NOMO-1 treated with dmso at 0.1 percent for 144 hours (cell line): ENCODE results near the gene DYNC1I2.
"Not testable (repeated sequence)": the region's sequence is repeated elsewhere in the genome, so short reads cannot be mapped to it uniquely, and the experiment has no call there.

Source experiments
- DNase-seq: peaks from one replicate; lab custom pipeline; 2025; ENCODE audit not compliant: unreplicated experiment; lab: John Stamatoyannopoulos, UW

Gene DYNC1I2

DNA sequence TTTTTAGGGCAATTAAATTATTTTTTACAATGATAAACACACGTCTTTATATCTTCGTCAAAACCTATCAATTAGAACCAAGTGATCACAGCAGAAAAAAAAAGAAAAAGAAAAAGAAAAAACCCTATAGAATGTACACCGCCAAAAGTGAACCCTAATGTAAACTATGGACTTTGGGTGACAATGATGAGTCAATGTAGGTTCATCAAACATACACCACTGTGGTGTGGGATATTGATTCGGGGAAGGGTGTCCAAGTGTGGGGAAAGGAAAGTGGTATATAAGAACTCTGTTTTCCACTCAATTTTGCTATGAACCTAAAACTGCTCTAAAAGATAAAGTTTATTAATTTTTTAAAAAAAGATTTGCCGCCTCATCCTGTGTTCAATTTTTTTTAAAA, 85.1 kb downstream of the DYNC1I2 start:
- DNase-seq: no peak

DNA sequence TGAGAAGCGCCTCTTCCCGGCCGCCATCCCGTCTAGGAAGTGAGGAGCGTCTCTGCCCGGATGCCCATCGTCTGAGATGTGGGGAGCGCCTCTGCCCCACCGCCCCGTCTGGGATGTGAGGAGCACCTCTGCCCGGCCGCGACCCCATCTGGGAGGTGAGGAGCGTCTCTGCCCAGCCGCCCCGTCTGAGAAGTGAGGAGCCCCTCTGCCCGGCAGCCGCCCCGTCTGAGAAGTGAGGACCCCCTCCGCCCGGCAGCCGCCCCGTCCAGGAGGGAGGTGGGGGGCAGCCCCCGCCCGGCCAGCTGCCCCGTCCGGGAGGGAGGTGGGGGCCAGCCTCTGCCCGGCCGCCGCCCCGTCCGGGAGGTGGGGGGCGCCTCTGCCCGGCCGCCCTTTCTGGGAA, 87.3 kb downstream of the DYNC1I2 start:
- DNase-seq: not testable (repeated sequence)

DNA sequence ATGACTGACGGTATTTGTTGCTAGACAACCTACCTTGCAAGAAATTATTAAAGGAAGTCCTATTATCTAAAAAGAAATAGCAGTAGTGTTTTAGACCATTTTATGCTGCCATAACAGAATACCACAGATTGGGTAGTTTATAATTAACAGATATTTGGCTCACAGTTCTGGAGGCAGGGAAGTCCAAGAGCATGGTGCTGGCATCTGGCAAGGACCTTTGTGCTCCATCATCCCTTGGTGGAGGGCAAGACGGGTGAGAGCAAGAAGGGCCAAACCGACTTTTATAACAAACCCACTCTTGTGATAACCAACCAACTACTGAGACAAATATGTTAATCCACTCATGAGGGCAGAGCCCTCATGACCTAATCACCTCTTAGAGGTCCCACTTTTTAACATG, 91.2 kb downstream of the DYNC1I2 start:
- no peak for DNase-seq

DNA sequence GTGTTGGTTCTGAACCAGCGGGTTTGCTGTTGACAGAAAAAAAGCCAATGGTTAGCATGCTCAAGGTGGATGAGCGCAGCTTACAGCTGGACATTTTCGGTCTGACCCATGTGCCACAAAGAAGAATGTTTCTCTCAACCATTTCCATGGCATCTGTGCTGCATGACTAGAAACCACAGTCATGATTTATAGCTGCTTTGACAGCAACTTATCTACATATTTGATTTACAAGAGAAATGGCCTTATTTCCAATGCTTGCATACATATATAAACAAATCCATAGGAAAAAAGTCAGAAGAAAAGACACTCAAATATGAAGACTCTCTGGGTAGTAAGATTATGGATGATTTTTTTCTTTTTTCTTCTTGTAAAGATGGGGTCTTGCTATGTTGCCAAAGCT, 98.2 kb downstream of the DYNC1I2 start:
- no peak for DNase-seq

DNA sequence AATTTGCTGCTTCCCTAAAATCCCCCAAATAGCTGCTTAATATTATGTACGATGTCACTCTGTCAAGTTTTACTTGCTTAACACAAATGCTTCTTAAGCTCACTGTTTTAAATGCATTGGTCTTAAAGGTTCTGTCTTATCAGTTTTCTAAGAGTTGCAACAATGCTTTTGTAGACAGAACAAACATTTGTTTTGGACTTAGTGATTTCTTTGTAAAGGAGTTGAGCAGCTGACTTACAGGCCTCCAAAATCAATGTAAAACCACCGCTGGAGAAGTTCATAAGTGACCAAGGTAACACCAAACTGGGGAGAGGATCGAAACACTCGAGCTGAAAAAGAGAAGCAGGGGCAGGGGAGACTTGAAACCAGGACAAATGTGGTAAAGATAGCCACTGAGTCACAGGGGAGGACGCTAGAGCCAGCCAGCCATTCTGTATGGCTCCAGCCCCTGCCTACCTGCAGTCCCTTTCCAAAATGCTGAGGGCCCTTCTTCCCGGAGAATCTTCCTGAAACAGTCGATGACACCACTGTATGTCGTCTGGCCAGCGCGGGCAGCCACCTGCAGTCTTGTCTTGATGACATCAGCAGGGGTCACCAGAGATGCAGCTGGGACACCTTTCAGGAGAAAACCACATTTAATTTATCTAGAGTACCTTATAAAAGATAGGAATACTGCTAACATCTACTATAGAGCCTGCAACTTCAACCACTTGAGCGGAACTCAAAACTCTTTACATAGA, 100.2 kb downstream of the DYNC1I2 start:
- DNase-seq: no peak

DNA sequence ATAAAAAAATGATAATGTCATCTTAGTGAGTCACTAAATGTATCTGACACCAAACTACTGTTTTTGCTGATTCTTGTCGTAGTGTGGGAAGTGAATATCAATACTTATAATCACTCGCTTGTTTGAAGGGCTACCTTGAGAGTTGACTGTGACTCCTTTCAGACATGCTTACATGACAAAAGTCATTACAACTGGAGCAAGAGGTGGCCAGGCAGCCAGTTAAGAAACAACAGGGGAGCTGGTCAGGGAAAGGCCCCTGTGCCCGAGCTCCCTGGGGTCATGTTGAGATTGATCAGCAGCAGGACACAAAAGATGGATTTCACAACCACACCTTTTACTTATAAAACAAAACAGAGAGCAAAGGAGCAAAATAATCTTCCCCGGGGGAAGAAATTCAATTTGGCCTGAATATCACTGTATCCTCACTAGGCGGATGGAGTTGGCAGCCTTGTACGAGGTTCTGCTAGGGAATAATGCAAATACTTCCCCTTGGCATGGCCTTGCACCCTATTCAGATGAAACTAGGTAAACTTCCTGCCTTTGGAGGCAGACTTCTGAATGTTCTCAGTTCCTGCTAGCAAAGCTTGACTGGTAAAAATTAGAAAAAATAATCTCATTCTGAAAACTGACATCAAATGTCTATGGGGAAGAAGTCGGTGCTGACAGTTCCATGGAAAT, 101.2 kb downstream of the DYNC1I2 start:
- DNase-seq: no peak

DNA sequence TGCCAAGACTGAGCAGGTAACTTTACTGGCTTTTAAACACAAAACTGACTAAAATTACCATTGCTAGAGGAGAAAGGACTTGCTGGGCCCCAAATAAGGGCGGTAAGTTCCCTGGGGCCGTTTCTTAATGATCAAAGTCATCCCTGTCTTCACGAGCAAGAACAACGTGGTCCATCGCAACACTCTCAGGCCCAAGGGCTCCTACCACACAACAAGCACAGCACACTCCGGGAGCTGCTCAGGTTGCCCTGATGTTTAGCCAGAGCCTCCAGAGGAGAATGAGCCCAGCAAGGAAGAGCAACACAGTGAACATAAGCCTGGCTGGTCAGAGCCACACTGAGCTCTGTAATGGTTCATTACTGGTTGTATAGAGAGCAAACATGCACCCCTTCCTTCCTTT, 102.7 kb downstream of the DYNC1I2 start:
- DNase-seq: no peak

DNA sequence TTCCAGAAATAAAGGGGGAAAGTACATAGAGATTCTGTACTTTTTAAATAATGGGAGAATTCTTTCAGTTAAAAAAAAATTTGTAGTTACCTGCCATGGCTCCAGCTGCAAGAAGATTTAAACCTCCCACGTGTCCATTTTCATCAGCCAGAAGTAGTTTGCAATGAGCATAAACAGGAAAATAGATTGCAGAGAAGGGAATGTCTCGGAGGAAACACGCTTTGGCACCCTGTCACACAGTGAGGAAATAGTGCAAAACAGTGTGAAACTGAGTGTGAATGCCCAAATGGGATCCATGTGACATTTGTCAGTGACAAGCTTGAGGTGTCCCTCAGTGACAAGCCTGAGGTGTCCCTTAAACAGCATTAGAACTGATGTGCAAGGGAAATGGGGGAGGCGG, 104.1 kb downstream of the DYNC1I2 start:
- no peak for DNase-seq

DNA sequence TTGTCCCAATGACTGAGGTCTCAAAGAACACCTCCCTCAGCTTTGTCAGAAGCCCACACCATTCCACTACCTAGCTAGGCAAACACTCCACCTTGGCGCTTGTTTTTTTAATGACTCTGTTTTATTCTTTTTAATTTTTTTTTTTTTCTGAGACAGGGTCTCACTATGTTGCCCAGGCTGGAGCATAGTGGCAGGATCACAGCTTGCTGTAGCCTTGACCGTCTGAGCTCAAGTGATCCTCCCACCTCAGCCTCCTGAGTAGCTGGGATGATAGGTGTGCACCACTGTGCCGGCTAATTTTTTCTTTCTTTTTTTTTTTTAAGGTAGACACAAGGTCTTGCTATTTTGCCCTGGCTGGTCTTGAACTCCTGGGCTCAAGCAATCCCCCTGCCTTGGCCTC, 104.9 kb downstream of the DYNC1I2 start:
- no peak for DNase-seq

DNA sequence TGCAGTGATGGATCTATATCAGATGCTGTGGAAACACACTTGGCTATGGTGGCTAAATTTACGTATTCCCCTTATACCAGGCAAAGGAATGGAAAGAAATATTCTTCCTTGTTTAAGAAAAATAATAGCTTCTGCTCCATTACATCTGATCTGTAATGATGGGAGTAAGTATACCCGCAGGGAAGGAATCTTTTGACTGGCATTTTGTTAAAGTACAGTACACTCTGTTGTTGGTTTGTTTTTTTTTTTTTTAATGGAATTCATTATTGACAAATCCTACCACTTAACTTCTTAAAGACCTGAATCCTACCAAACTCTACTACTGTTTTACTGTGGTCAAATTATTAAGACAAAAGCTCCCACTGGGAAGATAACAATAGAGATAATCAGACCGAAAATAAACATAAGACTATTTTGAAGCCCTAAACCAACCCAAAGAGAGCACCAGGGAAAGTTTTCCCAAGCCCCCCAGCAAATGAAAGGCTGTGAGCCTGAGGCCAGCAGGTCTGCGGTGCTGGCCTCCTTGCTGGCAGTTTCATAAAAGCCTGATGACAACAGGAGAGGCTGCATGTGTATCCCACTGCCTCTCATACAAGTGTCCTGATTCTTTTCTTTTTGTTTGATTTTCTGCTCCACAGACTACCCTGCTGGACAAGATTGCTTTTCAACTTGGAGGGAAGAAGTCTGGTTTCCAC, 105.8 kb downstream of the DYNC1I2 start:
- no peak for DNase-seq

DNA sequence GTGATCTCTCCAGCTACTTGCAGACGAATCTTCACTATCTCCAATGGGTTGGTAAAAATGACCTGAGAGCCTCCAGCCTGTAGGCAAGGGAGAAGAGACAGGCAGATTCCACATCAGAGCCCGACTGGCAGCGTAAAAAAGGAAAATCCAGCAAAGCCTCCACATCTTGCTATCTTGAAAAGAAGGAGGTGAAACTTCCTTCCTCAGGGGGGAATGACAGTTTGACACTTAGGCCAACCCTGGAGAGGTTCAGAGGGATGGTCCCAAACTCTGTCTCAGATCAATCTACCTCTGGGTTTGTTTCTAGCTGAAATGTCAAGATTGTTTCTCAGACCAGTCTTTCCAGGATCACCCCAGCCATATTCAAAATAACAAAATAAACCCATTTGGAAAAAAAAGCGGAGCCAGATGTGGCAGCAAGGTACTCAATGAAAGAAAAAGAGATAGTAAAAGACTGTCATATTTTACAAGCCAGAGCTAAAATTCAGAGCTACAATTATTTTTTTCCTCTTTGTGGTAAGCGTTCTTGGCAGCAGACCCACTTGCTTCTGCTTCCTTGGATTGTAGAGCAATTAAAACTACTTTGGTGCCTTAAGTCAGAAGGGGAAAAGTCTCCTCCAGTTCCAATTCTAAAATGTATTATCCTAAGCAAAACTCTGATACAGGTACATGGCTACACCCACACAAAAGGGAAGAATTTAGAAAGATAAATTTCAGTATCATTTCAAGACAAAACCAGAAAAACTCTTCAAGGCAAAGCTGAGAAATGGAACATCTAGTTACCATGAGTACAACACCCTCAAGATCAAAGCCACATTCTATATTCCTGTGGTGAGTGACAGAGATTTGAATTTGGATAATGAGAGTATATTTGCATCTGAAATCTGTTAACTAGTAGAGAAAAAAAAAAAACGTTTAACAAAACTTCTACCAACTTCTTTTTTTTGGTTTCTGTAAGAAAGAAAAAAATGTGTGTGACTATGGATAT, 106.7 kb downstream of the DYNC1I2 start:
- no peak for DNase-seq

DNA sequence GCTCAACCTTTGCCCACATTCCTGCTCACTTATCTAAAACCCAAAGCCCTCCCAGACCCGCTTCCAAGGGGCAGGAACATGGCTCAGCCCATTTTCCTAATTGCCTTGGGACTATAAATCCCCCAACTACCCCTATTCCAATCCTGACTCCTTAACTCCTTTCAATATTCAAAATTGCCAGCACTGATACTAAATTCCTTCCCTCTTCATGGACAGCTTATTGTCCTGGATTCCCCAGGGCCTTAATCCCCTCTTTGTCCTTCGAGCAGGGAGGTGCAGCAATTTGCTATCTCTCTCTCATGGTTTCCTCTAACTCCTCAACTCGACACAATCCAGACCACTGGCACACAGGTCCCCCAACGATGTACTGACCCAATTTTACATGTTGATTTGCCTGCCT, 107.6 kb downstream of the DYNC1I2 start:
- no peak for DNase-seq
